NCI-H128 (cell line): Measurements from ENCODE around the gene OR9G4.

ENCODE experiments used
- DNase-seq: peaks from one replicate; lab custom pipeline; 2025; ENCODE audit not compliant: unreplicated experiment; lab: John Stamatoyannopoulos, UW

OR9G4 gene

GRCh38 chr11:56748597-56748996 is at the start of gene OR9G4:
TSS of gene OR9G4 (minus strand) at chr11:56748697. CDS start at chr11:56743766, 4,931 bp downstream.
- no peak for DNase-seq

- DNase-seq: peak; percentile 34
Measured at GRCh38 chr11:56783448-56784041, 35.0 kb upstream of the OR9G4 start.

- DNase-seq: no peak
Measured at GRCh38 chr11:56782167-56782847, 33.8 kb upstream of the OR9G4 start.

GRCh38 chr11:56776809-56777208 is 28.3 kb upstream of the OR9G4 start:
- DNase-seq: no peak

GRCh38 chr11:56764976-56765375 is 16.5 kb upstream of the OR9G4 start:
- DNase-seq: no peak

- DNase-seq: no peak
Measured at GRCh38 chr11:56751480-56751879, 3.0 kb upstream of the OR9G4 start.

GRCh38 chr11:56750190-56750589 is 1.7 kb upstream of the OR9G4 start:
- DNase-seq: no peak

GRCh38 chr11:56740886-56741285 is 7.6 kb downstream of the OR9G4 start:
- no peak for DNase-seq

GRCh38 chr11:56740107-56740506 is 8.4 kb downstream of the OR9G4 start:
- no peak for DNase-seq

GRCh38 chr11:56720513-56720912 is 28.0 kb downstream of the OR9G4 start:
- no peak for DNase-seq

GRCh38 chr11:56716379-56716854 is 32.1 kb downstream of the OR9G4 start:
- DNase-seq: no peak

GRCh38 chr11:56714206-56714605 is 34.3 kb downstream of the OR9G4 start:
- no peak for DNase-seq

- DNase-seq: no peak
Measured at GRCh38 chr11:56706486-56706885, 42.0 kb downstream of the OR9G4 start.

GRCh38 chr11:56705784-56706396 is 42.6 kb downstream of the OR9G4 start:
- DNase-seq: no peak

GRCh38 chr11:56700914-56701485 is 47.5 kb downstream of the OR9G4 start:
- DNase-seq: no peak

- DNase-seq: no peak
Measured at GRCh38 chr11:56700242-56700913, 48.1 kb downstream of the OR9G4 start.

GRCh38 chr11:56698795-56699194 is 49.7 kb downstream of the OR9G4 start, which contains the start of gene OR9G1:
TSS of gene OR9G1 (plus strand) at chr11:56699095. CDS start at chr11:56700388, 1,293 bp downstream.
- DNase-seq: no peak

- DNase-seq: no peak
Measured at GRCh38 chr11:56693428-56693827, 55.1 kb downstream of the OR9G4 start.
